Measurements from ENCODE around the gene CDK6. TPM values are rescaled to one million over a fixed set of nuclear protein-coding genes. Genes with fewer than 3 reads are reported as not detected.

Gene CDK6
- total and polyA plus RNA-seq, 2 experiments from 2014 or later: 7.4 to 23.7 TPM

DNA sequence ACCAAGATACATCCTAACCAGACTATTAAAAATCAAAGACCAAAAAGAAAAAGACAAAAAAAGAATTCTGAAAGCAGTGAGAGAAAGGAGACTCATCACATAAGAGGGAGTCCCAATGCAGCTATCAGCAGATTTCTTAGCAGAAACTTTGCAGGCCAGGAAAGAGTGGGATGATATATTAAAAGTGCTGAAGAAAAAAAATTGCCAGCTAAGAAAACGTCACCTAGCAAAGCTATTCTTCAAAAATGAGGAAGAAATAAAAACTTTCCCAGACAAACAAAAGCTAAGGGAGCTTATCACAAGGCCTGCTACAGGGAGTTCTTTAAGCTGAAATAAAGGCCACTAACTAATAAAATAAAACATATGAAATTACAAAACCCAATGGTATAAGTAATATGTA is 40.5 kb upstream of the CDK6 start:
- H3K4me1 ChIP-seq (ENCODE audit: insufficient read depth): peaks cover 9% of the 10 kb centered on the region; the same call in 1 of the 2 replicates
- no peaks in the 10 kb centered on the region for H3K9me2 ChIP-seq (ENCODE audit: insufficient read depth)
- no peaks in the 10 kb centered on the region for H3F3A ChIP-seq (replicated peaks; ENCODE audit: low read depth)
- H3K4me2 ChIP-seq: no peak overlapping the region
- H4K20me1 ChIP-seq (replicated peaks; ENCODE audit: insufficient read depth): no peaks in the 10 kb centered on the region
- Mint-ChIP-seq H3K27me3 (ENCODE audit: insufficient read depth, low read depth, poor library complexity) (peaks cover 2% of the 10 kb centered on the region), H3K36me3 (ENCODE audit: low read depth) (no peaks in the 10 kb centered on the region), H3K4me3 (no peak overlapping the region), H3K27ac (no peak overlapping the region), H3K4me1 (peaks cover 10% of the 10 kb centered on the region), H3K9me3 (no peaks in the 10 kb centered on the region)
- no peaks in the 10 kb centered on the region for H3K36me3 ChIP-seq (ENCODE audit: insufficient read depth)
- DNase-seq (ENCODE audit: low spot score): no peak
- no peak overlapping the region for H3K4me3 ChIP-seq
- ATAC-seq: no peak
- no peak overlapping the region for H2AFZ ChIP-seq
- H3K79me2 ChIP-seq (replicated peaks; ENCODE audit: insufficient read depth): no peaks in the 10 kb centered on the region
- H3K27me3 ChIP-seq (ENCODE audit: insufficient read depth): no peaks in the 10 kb centered on the region
- H3K27ac ChIP-seq (ENCODE audit: low read depth): no peak overlapping the region
- no peak for TF ChIP-seq EZH2phosphoT487 (IDR thresholded peaks at IDR 0.05; ENCODE audit: unreplicated experiment)

DNA sequence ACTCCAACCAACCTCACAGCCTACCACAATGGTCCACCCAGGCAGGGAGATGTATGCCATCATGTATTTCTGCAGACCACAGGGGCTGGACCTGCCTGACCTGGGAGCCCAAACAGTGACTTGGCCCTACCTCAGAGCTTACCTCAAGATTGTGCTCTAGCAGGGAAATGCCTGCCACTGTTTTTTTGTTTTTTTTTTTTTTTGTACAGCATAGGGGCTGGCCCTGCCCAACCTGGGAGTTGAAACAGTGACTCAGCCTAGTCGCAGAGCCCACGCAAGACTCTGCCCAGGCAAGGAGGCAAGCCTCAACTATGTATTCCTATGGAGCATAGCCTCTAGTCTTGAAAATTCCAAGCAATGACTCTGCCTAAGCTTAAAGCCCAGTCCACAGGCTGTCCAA is 39.3 kb upstream of the CDK6 start:
- Mint-ChIP-seq H3K27me3 (ENCODE audit: insufficient read depth, low read depth, poor library complexity) (peaks cover 2% of the 10 kb centered on the region), H3K9me3 (no peaks in the 10 kb centered on the region), H3K27ac (no peak overlapping the region), H3K36me3 (ENCODE audit: low read depth) (no peaks in the 10 kb centered on the region), H3K4me1 (peaks cover 10% of the 10 kb centered on the region), H3K4me3 (no peak overlapping the region)
- Histone ChIP-seq H3K36me3 (ENCODE audit: insufficient read depth) (no peaks in the 10 kb centered on the region), H3K4me2 (no peak overlapping the region), H3K9me2 (ENCODE audit: insufficient read depth) (no peaks in the 10 kb centered on the region), H3K4me1 (ENCODE audit: insufficient read depth) (peaks cover 9% of the 10 kb centered on the region; the same call in 1 of the 2 replicates), H3K79me2 (replicated peaks; ENCODE audit: insufficient read depth) (no peaks in the 10 kb centered on the region), H2AFZ (no peak overlapping the region), H3K27ac (ENCODE audit: low read depth) (no peak overlapping the region), H3F3A (replicated peaks; ENCODE audit: low read depth) (no peaks in the 10 kb centered on the region), H3K4me3 (no peak overlapping the region), H4K20me1 (replicated peaks; ENCODE audit: insufficient read depth) (no peaks in the 10 kb centered on the region), H3K27me3 (ENCODE audit: insufficient read depth) (no peaks in the 10 kb centered on the region)
- DNase-seq (ENCODE audit: low spot score) (no peak), ATAC-seq (no peak)
- TF ChIP-seq ZNF114 (CRISPR knock-in tag; IDR thresholded peaks at IDR 0.05): no peak
- no peak for TF ChIP-seq STAT1 (IDR thresholded peaks at IDR 0.05; ENCODE audit: unreplicated experiment)
- TF ChIP-seq, protein P1, sequence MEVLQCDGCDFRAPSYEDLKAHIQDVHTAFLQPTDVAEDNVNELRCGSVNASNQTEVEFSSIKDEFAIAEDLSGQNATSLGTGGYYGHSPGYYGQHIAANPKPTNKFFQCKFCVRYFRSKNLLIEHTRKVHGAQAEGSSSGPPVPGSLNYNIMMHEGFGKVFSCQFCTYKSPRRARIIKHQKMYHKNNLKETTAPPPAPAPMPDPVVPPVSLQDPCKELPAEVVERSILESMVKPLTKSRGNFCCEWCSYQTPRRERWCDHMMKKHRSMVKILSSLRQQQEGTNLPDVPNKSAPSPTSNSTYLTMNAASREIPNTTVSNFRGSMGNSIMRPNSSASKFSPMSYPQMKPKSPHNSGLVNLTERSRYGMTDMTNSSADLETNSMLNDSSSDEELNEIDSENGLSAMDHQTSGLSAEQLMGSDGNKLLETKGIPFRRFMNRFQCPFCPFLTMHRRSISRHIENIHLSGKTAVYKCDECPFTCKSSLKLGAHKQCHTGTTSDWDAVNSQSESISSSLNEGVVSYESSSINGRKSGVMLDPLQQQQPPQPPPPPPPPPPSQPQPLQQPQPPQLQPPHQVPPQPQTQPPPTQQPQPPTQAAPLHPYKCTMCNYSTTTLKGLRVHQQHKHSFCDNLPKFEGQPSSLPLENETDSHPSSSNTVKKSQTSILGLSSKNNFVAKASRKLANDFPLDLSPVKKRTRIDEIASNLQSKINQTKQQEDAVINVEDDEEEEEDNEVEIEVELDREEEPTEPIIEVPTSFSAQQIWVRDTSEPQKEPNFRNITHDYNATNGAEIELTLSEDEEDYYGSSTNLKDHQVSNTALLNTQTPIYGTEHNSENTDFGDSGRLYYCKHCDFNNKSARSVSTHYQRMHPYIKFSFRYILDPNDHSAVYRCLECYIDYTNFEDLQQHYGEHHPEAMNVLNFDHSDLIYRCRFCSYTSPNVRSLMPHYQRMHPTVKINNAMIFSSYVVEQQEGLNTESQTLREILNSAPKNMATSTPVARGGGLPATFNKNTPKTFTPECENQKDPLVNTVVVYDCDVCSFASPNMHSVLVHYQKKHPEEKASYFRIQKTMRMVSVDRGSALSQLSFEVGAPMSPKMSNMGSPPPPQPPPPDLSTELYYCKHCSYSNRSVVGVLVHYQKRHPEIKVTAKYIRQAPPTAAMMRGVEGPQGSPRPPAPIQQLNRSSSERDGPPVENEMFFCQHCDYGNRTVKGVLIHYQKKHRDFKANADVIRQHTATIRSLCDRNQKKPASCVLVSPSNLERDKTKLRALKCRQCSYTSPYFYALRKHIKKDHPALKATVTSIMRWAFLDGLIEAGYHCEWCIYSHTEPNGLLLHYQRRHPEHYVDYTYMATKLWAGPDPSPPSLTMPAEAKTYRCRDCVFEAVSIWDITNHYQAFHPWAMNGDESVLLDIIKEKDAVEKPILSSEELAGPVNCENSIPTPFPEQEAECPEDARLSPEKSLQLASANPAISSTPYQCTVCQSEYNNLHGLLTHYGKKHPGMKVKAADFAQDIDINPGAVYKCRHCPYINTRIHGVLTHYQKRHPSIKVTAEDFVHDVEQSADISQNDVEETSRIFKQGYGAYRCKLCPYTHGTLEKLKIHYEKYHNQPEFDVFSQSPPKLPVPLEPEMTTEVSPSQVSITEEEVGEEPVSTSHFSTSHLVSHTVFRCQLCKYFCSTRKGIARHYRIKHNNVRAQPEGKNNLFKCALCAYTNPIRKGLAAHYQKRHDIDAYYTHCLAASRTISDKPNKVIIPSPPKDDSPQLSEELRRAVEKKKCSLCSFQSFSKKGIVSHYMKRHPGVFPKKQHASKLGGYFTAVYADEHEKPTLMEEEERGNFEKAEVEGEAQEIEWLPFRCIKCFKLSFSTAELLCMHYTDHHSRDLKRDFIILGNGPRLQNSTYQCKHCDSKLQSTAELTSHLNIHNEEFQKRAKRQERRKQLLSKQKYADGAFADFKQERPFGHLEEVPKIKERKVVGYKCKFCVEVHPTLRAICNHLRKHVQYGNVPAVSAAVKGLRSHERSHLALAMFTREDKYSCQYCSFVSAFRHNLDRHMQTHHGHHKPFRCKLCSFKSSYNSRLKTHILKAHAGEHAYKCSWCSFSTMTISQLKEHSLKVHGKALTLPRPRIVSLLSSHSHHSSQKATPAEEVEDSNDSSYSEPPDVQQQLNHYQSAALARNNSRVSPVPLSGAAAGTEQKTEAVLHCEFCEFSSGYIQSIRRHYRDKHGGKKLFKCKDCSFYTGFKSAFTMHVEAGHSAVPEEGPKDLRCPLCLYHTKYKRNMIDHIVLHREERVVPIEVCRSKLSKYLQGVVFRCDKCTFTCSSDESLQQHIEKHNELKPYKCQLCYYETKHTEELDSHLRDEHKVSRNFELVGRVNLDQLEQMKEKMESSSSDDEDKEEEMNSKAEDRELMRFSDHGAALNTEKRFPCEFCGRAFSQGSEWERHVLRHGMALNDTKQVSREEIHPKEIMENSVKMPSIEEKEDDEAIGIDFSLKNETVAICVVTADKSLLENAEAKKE (CRISPR knock-in tag; IDR thresholded peaks at IDR 0.05): no peak
- TF ChIP-seq POLR2AphosphoS5 (IDR thresholded peaks at IDR 0.05; ENCODE audit: low read depth): no peak
- TF ChIP-seq, protein P2, sequence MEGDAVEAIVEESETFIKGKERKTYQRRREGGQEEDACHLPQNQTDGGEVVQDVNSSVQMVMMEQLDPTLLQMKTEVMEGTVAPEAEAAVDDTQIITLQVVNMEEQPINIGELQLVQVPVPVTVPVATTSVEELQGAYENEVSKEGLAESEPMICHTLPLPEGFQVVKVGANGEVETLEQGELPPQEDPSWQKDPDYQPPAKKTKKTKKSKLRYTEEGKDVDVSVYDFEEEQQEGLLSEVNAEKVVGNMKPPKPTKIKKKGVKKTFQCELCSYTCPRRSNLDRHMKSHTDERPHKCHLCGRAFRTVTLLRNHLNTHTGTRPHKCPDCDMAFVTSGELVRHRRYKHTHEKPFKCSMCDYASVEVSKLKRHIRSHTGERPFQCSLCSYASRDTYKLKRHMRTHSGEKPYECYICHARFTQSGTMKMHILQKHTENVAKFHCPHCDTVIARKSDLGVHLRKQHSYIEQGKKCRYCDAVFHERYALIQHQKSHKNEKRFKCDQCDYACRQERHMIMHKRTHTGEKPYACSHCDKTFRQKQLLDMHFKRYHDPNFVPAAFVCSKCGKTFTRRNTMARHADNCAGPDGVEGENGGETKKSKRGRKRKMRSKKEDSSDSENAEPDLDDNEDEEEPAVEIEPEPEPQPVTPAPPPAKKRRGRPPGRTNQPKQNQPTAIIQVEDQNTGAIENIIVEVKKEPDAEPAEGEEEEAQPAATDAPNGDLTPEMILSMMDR (conservative IDR thresholded peaks at IDR 0.05; ENCODE audit: low read depth in 2 of 2): no peak
- TF ChIP-seq ZNF331 (CRISPR knock-in tag; IDR thresholded peaks at IDR 0.05; ENCODE audit: low read depth): no peak
- TF ChIP-seq, protein P3, sequence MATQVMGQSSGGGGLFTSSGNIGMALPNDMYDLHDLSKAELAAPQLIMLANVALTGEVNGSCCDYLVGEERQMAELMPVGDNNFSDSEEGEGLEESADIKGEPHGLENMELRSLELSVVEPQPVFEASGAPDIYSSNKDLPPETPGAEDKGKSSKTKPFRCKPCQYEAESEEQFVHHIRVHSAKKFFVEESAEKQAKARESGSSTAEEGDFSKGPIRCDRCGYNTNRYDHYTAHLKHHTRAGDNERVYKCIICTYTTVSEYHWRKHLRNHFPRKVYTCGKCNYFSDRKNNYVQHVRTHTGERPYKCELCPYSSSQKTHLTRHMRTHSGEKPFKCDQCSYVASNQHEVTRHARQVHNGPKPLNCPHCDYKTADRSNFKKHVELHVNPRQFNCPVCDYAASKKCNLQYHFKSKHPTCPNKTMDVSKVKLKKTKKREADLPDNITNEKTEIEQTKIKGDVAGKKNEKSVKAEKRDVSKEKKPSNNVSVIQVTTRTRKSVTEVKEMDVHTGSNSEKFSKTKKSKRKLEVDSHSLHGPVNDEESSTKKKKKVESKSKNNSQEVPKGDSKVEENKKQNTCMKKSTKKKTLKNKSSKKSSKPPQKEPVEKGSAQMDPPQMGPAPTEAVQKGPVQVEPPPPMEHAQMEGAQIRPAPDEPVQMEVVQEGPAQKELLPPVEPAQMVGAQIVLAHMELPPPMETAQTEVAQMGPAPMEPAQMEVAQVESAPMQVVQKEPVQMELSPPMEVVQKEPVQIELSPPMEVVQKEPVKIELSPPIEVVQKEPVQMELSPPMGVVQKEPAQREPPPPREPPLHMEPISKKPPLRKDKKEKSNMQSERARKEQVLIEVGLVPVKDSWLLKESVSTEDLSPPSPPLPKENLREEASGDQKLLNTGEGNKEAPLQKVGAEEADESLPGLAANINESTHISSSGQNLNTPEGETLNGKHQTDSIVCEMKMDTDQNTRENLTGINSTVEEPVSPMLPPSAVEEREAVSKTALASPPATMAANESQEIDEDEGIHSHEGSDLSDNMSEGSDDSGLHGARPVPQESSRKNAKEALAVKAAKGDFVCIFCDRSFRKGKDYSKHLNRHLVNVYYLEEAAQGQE (IDR thresholded peaks at IDR 0.05; ENCODE audit: unreplicated experiment): no peak
- TF ChIP-seq, protein P4, sequence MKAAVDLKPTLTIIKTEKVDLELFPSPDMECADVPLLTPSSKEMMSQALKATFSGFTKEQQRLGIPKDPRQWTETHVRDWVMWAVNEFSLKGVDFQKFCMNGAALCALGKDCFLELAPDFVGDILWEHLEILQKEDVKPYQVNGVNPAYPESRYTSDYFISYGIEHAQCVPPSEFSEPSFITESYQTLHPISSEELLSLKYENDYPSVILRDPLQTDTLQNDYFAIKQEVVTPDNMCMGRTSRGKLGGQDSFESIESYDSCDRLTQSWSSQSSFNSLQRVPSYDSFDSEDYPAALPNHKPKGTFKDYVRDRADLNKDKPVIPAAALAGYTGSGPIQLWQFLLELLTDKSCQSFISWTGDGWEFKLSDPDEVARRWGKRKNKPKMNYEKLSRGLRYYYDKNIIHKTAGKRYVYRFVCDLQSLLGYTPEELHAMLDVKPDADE (IDR thresholded peaks at IDR 0.05): no peak
- no peak for TF ChIP-seq CREB1 (CRISPR knock-in tag; IDR thresholded peaks at IDR 0.05; ENCODE audit: low read depth)
